Stimulated activated CD4-positive, alpha-beta T cell treated with anti-CD3 and anti-CD28 coated beads, Interleukin-12 subunit alpha, Interleukin-12 subunit beta, amount 100 ng/mL, for 4 hours (primary cell): Measurements from ENCODE around the gene UBALD1.
"Not testable (repeated sequence)": the region's sequence is repeated elsewhere in the genome, so short reads cannot be mapped to it uniquely, and the experiment has no call there.

Experiments used
- DNase-seq: peaks from one replicate; pipeline ENCODE4 v3.0.0-alpha.2; 2020

Gene UBALD1

DNA sequence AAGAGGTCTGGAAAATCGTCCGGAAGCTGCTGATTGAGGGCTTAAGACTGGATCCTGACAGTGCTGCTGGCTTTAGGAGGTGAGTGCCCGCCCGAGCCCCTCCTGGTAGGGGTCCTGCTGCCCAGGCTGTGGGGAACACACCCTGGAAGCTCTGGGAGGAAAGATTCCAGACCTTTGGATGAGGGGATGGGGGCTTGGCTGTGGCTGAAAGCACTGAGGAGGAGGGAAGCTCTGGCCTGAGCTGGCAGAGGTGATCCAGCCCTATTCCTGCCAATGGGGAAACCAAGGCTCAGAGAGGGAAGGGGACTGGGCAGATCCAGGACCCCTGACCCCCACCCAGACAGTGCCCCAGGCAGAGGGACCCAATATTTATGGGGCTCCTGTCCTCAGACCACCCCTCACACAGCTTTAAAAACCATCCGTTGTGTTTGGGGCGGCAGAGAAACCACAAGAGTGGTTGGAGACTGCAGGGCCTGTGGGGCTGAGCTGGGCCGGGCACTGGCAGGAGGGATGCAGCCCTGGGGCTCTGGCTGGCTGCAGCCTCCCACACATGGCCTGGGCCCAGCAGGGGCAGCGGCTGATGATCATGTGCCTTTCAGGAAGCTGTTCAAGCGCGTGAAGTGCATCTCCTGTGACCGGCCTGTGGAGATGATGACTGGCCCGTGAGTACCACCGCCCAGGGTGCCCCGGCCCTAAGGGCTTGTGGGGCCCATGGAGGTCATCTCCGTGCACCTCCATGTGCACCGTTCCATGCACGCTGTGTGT, 22.8 kb downstream of the UBALD1 start:
- DNase-seq, result no peak

DNA sequence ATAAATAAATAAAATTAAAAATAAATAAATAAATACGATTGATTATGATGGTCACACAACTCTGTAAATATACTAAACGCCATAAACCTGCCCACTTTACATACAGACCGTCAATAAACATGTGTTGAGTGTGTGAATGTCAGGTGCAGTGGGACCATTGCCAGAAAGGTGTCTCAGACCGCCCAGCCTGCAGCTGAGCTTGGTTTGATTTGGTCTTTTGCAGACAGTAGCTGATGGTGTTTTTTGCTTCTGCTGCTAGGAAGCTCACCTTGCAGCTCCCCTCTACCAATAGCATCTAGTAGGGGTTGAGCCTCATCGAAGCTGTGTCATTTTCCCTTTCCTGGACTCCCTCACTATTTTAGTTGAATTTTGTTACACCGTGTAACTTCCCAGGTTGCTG, 23.5 kb downstream of the UBALD1 start:
- DNase-seq, result no peak

DNA sequence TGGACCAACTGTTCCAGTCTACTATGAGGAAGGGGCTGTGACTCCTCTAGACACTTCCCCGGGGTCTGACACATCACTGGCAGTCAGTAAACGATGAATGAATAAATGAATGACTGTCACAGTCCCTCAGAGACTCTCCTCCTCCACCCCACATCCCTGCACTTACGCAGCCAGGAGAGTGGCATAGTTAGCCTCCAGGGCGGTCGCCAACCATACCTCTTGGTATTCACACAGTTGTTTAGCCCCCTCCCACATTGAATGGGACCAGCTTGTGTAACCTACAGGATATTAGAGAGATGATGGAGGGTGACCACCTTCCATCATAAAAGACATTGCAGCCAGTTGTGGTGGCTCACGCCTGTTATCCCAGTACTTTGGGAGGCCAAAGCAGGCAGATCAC, 25.7 kb downstream of the UBALD1 start:
- DNase-seq, result no peak

DNA sequence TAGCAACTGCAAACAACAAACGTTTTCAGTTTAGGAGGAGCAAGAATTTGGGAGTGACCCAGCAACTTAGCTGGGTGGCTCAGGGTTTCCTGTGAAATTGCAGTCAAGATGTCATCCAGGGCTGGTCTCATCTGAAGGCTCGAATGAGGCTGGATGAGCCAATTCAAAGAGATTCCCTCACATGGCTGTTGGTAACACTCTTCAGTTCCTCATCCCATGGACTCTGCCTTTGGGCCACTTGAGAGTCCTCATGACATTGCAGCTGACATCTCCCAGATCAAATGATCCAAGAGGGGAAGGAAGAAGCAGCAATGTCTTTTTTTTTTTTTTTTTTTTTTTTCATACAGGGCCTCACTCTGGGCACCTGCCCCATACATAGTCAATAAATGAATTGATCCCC, 26.3 kb downstream of the UBALD1 start:
- DNase-seq, result no peak

DNA sequence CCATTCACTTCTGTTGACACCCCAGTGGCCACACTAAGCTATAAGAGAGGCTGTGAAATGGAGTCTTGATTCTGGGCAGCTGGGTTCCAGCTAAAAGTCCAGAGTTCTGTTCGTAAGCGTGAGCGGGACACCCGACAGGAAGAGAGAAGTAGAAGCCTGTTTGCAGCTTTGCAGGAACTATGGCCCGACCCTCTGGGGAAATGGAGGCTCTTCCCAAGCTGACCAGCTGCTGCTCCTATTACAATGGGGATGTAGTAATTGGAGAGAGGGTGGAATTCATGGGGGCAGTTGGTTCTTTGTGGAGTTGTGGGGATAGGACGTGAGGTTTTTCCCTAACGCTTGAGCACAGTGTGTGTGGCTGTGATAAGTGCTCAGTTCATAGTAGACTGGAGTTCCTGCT, 28.4 kb downstream of the UBALD1 start:
- DNase-seq, result no peak

DNA sequence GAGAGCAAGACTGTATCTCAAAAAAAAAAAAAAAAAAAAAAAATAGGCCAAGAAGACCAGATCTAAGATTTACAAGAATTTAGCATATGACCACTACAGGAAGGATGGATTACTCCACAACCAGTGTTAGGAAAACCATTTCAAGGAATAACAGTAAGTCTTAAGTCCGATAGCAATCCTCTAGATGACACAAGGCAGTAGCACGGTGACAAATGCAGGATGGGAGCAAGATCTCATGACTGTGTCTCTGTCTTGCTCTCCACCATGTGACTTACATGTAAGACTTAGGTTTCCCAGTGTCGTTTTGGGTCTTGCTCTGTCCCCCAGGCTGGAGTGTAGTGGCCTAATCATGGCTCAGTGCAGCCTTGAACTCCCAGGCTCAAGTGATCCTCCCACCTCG, 30.8 kb downstream of the UBALD1 start:
- no peak for DNase-seq

DNA sequence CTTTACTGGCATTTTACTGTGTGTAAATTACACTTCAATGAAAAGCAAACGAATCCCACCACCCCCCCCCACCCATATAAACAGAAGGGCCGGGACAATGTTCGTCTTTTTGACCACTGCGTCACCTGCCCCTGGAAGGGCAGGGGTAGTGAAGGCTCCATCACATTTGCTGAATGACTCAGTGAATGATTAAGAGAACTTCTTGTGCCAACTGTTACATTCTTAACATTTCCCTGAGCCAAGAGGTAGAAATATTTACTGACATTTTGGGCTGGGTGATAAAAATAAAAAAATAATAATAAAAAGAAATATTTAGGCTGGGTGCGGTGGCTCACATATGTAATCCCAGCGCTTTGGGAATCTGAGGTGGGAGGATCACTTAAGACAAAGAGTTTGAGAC, 34.4 kb downstream of the UBALD1 start:
- no peak for DNase-seq

DNA sequence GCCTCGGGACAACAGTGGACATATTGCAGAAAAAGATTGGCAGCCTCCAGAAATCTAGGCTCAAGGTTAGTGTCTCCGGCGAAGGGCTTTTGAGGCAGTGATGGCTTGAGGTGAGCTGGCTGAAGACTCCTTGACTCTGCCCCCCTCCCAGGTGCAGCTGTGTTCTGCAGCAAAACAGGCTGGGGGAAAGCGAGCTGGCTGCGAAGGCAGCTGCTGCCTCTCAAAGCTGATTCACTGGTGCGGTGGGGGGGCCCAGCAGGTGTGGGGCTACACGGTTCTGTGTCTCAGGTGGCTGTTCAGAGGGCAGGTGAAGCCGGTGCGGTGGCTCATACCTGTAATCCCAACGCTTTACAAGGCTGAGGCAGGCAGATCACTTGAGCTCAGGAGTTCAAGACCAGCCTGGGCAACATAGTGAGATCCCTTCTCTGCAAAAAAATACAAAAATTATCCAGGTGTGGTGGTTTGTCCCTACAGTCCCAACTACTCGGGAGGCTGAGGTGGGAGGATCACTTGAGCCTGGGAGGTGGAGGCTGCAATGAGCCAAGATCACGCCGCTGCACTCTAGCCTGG, 35.6 kb downstream of the UBALD1 start:
- no peak for DNase-seq

DNA sequence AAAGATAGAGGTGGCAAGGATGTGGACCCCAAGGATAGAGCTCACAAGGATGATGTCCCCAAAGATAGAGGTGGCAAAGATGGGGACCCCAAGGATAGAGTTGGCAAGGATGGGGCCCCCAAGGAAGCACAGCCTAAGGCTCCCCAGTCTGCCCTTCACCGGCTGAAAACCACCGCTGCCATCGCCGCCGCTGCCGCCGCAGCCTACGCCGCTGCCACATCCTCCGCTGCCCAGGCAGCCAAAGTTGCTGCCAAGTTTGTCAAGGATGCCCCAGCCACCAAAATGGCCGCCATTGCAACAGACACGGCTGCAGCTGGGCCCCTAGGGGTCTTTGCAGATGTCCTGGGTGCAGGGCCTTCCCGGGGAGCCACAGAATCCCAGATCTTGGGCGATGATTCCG, 38.7 kb downstream of the UBALD1 start:
- DNase-seq, result no peak

DNA sequence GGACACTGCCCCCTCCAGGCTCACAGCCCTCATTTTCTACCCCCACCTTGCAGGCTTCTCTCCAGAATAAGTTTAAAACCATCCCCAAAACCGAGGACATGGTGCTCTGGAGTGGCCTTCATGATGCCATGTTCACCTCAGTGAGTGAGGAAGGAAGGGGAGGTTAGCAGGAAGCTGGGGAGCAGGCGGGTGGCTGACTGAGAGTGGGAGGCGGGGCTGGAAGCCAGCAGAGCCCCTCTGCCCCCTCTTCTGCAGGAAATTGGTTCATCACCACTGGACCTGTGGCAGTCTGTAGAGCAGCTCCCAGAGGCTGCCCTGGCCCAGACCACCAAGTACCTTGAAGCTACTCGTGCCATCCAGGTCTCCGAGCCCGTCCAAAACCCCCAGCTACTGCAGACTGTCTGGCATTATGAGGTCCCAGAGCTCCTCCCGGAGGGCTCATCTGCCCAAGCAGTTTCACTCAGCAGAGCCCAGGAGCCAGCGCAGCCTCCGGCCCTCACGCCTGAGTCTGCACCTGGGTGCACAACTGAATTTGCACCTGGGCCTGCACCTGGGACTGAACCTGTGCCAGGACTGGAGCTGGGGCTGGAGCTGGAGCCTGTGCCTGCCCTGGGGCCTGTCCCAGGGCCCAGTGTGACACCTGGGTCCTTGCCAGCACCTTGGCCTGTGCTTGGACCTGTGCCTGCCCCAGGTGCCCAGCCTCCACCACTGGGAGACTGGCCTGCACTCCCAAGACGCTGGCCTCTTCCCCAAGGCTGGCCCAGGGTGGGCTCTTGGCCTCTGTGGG, 39.6 kb downstream of the UBALD1 start:
- no peak for DNase-seq

DNA sequence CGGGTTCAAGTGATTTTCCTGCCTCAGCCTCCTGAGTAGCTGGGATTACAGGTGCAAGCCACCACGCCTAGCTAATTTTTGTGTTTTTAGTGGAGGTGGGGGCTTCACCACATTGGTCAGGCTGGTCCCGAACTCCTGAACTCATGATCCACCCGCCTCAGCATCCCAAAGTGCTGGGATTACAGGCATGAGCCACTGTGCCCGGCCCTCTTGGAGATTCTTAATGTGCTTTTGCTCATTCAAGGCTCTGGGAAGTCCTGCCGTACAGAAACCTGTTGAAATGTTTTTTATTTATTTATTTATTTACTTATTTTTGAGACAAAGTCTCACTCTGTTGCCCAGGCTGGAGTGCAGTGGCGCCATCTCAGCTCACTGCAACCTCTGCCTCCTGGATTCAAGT, 40.8 kb downstream of the UBALD1 start:
- DNase-seq, result not testable (repeated sequence)

DNA sequence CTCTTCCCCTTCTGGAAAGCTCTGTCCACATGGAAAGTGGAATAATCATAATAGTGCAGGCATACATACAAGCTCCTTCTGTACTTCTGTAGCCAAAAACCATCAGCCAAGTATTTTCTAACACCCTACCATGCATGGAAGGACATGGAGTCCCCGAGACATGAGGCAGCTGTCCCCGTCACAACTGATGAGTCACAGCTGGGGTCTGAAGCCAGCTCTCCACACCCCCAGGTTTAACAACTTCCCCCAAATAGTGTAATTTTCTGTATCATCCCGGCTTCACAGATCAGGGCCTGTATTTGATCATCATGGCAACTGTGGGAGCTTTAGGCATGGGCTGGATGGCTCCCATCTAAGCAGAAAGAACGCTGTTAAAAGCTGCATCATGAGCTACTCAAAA, 42.0 kb downstream of the UBALD1 start:
- no peak for DNase-seq

DNA sequence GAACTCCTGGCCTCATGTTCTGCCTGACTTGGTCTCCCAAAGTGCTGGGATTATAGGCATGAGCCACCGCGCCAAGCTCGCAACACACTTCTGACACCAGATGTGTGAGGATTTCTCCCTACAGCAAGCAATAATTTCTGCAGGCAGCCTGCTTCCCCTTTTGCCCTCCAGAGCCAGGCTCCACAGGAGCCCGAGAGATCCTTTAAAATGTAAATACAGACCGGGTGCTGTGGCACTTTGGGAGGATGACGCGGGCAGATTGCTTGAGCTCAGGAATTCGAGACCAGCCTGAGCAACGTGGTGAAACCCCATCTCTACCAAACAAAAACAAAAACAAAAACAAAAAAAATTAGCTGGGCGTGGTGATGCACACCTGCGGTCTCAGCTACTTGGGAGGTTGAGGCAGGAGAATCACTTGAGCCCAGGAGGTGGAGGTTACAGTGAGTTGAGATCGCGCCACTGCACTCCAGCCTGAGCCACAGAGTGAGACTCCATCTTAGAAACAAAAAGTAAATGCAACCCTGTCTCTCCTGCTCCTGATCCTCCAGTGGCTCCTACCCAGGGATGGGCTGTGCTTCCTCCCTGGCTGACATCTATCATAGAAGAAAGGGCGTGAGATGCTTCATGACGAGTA, 43.9 kb downstream of the UBALD1 start:
- DNase-seq, result no peak

DNA sequence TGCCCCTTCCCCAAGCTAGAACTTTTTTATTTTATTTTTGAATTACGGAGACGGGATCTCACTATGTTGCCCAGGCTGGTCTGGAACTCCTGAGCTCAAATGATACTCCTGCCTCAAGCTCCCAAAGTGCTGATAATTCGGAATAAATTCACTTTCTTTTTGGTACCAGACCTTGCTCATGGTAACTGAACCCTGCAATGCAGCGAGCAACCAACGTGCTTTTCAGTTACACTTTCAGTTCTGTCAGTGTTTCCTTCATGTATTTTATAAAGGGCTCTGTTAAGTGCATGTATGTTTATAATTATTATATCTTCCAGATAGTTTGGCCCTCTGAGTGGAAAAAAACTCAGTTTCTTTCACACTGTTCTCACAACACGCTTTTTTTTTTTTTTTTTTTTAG, 44.6 kb downstream of the UBALD1 start:
- DNase-seq, result no peak

DNA sequence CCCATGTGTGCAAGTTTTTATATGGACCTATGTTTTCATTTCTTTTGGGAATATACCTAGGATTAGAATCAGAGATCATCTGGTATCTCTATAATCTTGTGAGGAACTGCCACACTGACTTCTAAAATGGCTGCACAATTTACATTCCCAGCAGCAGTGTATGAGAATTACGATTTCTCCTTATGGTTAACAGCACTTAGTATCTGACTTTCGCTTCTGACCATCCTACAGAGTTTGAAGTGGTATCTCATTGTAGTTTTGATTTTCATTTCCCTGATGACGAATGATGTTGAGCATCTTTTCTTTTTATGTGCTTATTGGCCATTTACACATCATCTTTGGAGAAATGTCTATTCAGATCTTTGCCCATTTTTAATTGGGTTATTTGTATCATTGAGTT, 48.5 kb downstream of the UBALD1 start:
- DNase-seq, result no peak

DNA sequence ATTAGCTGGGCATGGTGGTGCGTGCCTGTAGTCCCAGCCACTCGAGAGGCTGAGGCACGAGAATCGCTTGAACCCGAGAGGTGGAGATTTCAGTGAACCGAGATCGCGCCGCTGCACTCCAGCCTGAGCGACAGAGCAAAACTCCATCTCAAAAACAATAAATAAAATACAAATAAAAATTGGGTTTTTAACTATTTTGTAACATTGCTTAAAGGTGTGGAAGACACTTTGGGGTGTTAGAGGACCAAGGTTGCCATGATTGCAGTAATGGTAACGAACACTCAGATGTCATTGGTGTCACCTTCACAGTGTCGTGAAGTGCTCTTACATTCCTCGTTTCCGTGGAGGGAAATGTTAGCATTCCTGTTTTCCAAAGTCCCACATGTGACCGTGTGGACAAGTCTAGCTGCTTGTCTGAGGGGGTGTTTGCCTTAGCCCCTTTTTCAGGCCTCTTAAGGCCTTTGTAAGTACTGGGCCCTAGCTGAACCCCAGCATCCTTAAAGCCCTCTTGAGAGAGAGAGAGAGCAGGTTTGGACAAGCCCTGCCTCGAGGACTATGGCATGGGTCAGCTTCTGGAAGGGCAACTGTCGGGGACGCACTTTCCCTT, 49.9 kb downstream of the UBALD1 start:
- DNase-seq, result no peak

DNA sequence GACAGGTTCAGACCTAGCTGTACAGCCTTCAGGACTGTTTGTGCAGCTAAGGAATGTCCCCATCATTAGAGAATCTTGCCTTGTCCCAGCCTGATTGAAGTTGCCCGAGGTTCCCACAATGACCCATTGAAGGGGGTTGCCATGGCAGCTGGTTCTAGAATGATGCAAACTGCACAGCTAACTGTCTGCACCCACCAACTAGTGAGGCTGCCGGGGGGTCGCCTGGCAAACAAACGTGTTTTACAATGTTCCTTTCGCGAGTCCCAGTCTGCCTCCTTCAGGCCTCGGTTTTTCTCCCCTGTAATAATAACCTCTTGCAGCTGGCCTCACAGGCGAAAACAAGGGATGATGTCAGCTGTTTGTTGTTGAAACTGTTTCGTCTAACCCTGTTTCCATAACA, 53.1 kb downstream of the UBALD1 start:
- DNase-seq, result no peak
